Thyroid gland (tissue), 4 donors: Measurements from ENCODE around the gene ALDH1A2. TPM values are rescaled to one million over a fixed set of nuclear protein-coding genes. Genes with fewer than 3 reads are reported as not detected.

Experiments used
- DNase-seq, 2 donors: peaks; one replicate each; pipeline ENCODE4 v3.0.0-alpha.2; 2019
- H3K27ac ChIP-seq, 3 donors: fragments of 200-600 bp; sonication (generic); 1 replicate in 2 of 3; 2 replicates in 1 of 3; pipeline ENCODE4 v1.5.1; 2016 to 2019; ENCODE audit warnings: mild to moderate bottlenecking in 1 of 3, moderate library complexity in 1 of 3
- H3K27me3 ChIP-seq: fragments of 200-600 bp; sonication (generic); one replicate; pipeline ENCODE4 v1.5.1; 2019
- H3K36me3 ChIP-seq, 2 donors: fragments of 200-600 bp; sonication (generic); one replicate each; pipeline ENCODE4 v1.5.1; 2016 to 2019
- H3K4me1 ChIP-seq, 2 donors: fragments of 200-600 bp; sonication (generic); one replicate each; pipeline ENCODE4 v1.5.1; 2017 to 2019
- H3K4me3 ChIP-seq, 3 donors: fragments of 200-600 bp; sonication (generic); replicated peaks in 1 of 3; 1 replicate in 2 of 3; 2 replicates in 1 of 3; pipeline ENCODE4 v1.5.1; 2016; ENCODE audit warnings: mild to moderate bottlenecking in 1 of 3
- H3K9me3 ChIP-seq: fragments of 200-600 bp; sonication (generic); one replicate; pipeline ENCODE4 v1.5.1; 2017
- POLR2A ChIP-seq, 2 donors: fragments of 450-650 bp; IDR thresholded peaks; one replicate each; pipeline ENCODE4 v1.6.1; 2017; ENCODE audit warnings: antibody characterized with exemption in 2 of 2, mild to moderate bottlenecking in 2 of 2, moderate library complexity in 1 of 2
- WGBS, 2 donors: methylation state at CpG; one replicate each; pipeline ENCODE4 v1.1.5; 2017; 5-methylcytosine and 5-hydroxymethylcytosine counted together
- intact Hi-C: fragments of 100-400 bp; cut with DNase I; formaldehyde crosslinking; loops from one replicate; pipeline ENCODE4 v1.15.1; 2023
- total RNA-seq, 4 donors: library from RNA; depleted of rRNA; stranded (reverse); fragments of >200 nt; gene quantifications; one replicate each; pipeline ENCODE4 v1.2.3, GENCODE V29; 2016
- TF ChIP-seq, protein P1 (sequence below), 6 experiments: fragments of 200-600 bp in 3 of 6; fragments of 450-650 bp in 3 of 6; sonication (generic) in 3 of 6; IDR thresholded peaks; one replicate each; pipeline ENCODE4 v1.5.1; 2016 to 2019; ENCODE audit warnings: antibody characterized with exemption in 6 of 6, mild to moderate bottlenecking in 2 of 6, inconsistent platforms in 1 of 6, moderate library complexity in 1 of 6

Gene ALDH1A2
- total RNA-seq, 4 donors from 2014 or later = 0.98 to 12.4 (median 7.3) TPM

DNA sequence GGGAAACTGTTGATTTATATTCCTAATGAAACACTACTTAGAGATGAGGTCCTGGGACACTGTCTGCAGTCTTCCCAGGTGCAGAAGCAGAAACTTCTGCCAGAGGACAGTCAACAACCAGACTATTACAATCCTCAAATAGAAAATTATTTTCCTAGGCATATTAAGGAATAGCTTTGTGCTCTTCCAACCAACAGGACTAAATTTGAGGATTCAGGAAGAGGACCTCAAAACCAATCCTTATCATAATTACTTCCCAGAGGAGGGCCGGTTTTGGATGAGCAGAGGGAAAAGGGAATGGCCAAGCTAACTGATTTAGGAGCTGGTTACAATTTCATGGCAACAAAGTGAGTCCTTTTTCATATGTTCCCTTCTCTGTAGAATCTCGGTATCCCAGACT is 21.0 kb downstream of the ALDH1A2 start:
- no peaks in the 10 kb centered on the region for H3K9me3 ChIP-seq
- WGBS, 2 donors = 78 to 91% methylated on average over 2 of the region's 2 CpGs
- intact Hi-C loops = no loop called here
- no peaks in the 10 kb centered on the region for H3K36me3 ChIP-seq
- no peaks in the 10 kb centered on the region for H3K4me1 ChIP-seq
- H3K27ac ChIP-seq = no peak overlapping the region
- no peak for DNase-seq
- no peak for TF ChIP-seq POLR2A (IDR thresholded peaks at IDR 0.05)
- TF ChIP-seq, protein P1, sequence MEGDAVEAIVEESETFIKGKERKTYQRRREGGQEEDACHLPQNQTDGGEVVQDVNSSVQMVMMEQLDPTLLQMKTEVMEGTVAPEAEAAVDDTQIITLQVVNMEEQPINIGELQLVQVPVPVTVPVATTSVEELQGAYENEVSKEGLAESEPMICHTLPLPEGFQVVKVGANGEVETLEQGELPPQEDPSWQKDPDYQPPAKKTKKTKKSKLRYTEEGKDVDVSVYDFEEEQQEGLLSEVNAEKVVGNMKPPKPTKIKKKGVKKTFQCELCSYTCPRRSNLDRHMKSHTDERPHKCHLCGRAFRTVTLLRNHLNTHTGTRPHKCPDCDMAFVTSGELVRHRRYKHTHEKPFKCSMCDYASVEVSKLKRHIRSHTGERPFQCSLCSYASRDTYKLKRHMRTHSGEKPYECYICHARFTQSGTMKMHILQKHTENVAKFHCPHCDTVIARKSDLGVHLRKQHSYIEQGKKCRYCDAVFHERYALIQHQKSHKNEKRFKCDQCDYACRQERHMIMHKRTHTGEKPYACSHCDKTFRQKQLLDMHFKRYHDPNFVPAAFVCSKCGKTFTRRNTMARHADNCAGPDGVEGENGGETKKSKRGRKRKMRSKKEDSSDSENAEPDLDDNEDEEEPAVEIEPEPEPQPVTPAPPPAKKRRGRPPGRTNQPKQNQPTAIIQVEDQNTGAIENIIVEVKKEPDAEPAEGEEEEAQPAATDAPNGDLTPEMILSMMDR (IDR thresholded peaks at IDR 0.05) = no peak
- no peaks in the 10 kb centered on the region for H3K27me3 ChIP-seq
- H3K4me3 ChIP-seq = no peak overlapping the region

DNA sequence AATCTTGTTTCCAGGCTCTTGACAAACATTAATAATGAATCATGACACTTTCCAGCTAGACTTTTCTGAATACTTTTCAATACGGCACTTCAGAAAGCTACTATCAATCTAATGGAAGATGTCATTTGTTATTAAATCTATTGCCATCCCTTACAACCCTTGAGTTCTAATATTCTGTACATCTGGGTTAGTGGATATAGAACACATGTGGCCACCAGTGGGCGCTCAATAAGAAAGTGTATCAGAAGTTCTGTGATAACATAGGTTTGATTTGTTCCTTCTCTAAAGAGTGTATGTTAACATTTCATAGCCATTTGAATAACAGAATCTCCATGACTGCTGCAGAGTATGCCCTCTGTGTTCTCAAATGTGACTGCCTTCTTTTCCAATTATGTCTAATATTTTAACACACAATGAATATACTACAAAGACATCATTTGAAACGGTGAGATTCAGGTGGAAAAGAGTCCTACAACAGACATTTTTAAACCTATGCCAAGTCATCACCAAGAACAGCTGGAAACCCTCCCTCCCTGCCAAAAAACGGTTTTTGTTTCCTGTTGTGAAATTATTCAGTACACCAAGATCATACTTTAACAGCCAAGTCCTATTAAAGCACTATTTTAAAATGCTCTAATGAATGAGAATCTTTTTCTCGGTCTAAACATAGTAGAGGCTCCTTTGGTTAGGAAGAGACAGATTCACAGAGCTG is 22.2 kb downstream of the ALDH1A2 start:
- TF ChIP-seq, protein P1 (IDR thresholded peaks at IDR 0.05) = peak in 4 of 6 experiments; percentile 33 to 64 (median 50)
- no peak for TF ChIP-seq POLR2A (IDR thresholded peaks at IDR 0.05)
- 53% methylated on average over 5 of the region's 5 CpGs for WGBS, 2 donors
- intact Hi-C loops = no loop called here

DNA sequence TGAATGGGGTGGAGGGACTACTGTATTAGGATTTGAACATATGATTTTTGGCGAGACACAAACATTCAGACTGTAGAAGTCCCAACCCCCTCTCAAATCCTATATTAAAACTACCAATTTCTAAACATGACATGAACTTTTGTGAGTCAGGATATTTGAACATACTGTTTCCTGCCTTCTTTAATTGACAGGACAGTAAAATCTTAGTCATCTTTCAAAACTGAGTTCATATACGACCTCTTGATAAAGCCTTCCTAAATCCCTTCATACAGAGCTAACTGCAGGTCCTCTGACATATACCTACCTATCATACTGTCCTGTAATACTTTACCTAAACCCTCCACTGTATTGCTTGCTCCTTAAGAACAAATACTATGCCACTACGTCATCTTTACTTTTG is 23.5 kb downstream of the ALDH1A2 start:
- 86 to 88% methylated on average over 3 of the region's 3 CpGs for WGBS, 2 donors
- H3K27me3 ChIP-seq = no peaks in the 10 kb centered on the region
- peaks cover 0 to 7% of the 10 kb centered on the region in 2 donors for H3K4me1 ChIP-seq
- no peak for TF ChIP-seq POLR2A (IDR thresholded peaks at IDR 0.05)
- TF ChIP-seq, protein P1 (IDR thresholded peaks at IDR 0.05) = no peak
- intact Hi-C loops = no loop called here
- no peak overlapping the region for H3K4me3 ChIP-seq
- no peaks in the 10 kb centered on the region for H3K9me3 ChIP-seq
- no peak for DNase-seq
- H3K36me3 ChIP-seq = no peaks in the 10 kb centered on the region
- no peak overlapping the region for H3K27ac ChIP-seq

More for the DNA sequence above, 22.2 kb downstream of the ALDH1A2 start:
- Histone ChIP-seq H3K27ac (no peak overlapping the region), H3K4me1 (peaks cover 0 to 6% of the 10 kb centered on the region in 2 donors), H3K36me3 (no peaks in the 10 kb centered on the region), H3K9me3 (no peaks in the 10 kb centered on the region), H3K4me3 (no peak overlapping the region), H3K27me3 (no peaks in the 10 kb centered on the region)
- DNase-seq = peak; percentile 49 to 54

DNA sequence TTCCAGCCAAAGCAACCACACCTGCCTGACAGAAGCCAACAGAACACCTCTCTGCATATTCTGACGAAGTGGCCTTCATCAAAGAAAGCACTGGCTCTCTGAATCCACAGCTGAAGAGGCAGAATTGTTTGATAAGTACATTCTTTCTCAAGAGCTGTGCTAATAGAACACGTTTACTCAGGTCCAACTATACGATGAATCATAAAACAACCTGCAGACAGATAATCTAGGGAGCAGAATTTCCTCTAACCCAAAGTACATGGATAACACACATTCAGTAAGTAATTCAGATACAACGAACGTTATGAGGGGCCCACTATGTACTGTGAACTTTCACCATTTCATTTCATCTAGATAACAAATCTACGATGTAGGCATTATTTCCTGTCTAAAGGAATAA is 25.4 kb downstream of the ALDH1A2 start:
- intact Hi-C loops = no loop called here
- TF ChIP-seq, protein P1 (IDR thresholded peaks at IDR 0.05) = no peak
- TF ChIP-seq POLR2A (IDR thresholded peaks at IDR 0.05) = no peak
- Histone ChIP-seq H3K36me3 (no peaks in the 10 kb centered on the region), H3K4me1 (peaks cover 0 to 7% of the 10 kb centered on the region in 2 donors), H3K27ac (no peak overlapping the region), H3K4me3 (no peak overlapping the region), H3K27me3 (no peaks in the 10 kb centered on the region), H3K9me3 (no peaks in the 10 kb centered on the region)
- no peak for DNase-seq
- 67% methylated on average over 6 of the region's 6 CpGs for WGBS, 2 donors
